HepG2 (cell line): ENCODE results near the gene CD72. TPM values are rescaled to one million over a fixed set of nuclear protein-coding genes. Genes with fewer than 3 reads are reported as not detected.
A peak's percentile ranks its signal among the peaks of the same experiment; 100 is the strongest.

Experiments used
- BATF2 ChIP-seq: sonication (generic); formaldehyde crosslinking; IDR thresholded peaks from 2 replicates; pipeline ENCODE4 v1.8.0; 2022; ENCODE audit warnings: mild to moderate bottlenecking, missing genetic modification reagents, moderate library complexity
- DZIP1 ChIP-seq: sonication (generic); formaldehyde crosslinking; IDR thresholded peaks from 2 replicates; pipeline ENCODE4 v1.5.0; 2020; ENCODE audit warnings: mild to moderate bottlenecking, missing genetic modification reagents
- FIP1L1 ChIP-seq: fragments of 200-400 bp; formaldehyde crosslinking; IDR thresholded peaks from 2 replicates; pipeline ENCODE4 v1.6.1; 2018; ENCODE audit warnings: low read depth, mild to moderate bottlenecking, low read length, moderate library complexity, borderline replicate concordance; ENCODE audit not compliant: insufficient read depth
- FOXA3 ChIP-seq: IDR thresholded peaks from 2 replicates; pipeline ENCODE4 v1.6.1; 2016; ENCODE audit warnings: missing genetic modification reagents, missing compliant biosample characterization
- HOXA5 ChIP-seq: sonication (generic); formaldehyde crosslinking; IDR thresholded peaks from 2 replicates; pipeline ENCODE4 v1.4.0; 2020; ENCODE audit warnings: missing genetic modification reagents
- PPARG ChIP-seq: conservative IDR thresholded peaks from 2 replicates; pipeline ENCODE4 v1.6.1; 2016; ENCODE audit warnings: missing biosample characterization, missing genetic modification reagents
- PRDM10 ChIP-seq: sonication (generic); formaldehyde crosslinking; IDR thresholded peaks from 2 replicates; pipeline ENCODE4 v1.4.0; 2020; ENCODE audit warnings: low read depth, missing genetic modification reagents
- RFX5 ChIP-seq: IDR thresholded peaks from 2 replicates; pipeline ENCODE4 v1.6.1; 2011; ENCODE audit warnings: low read depth, low read length, improper control_type of control experiment
- ZBTB42 ChIP-seq: sonication (generic); formaldehyde crosslinking; IDR thresholded peaks from 2 replicates; pipeline ENCODE4 v1.5.0; 2020; ENCODE audit warnings: mild to moderate bottlenecking, missing genetic modification reagents
- ZNF280D ChIP-seq: sonication (generic); formaldehyde crosslinking; IDR thresholded peaks from 2 replicates; pipeline ENCODE4 v1.5.1; 2020; ENCODE audit warnings: mild to moderate bottlenecking, missing genetic modification reagents
- ZNF292 ChIP-seq: sonication (generic); formaldehyde crosslinking; IDR thresholded peaks from 2 replicates; pipeline ENCODE4 v1.8.1; 2022; ENCODE audit warnings: mild to moderate bottlenecking, low read depth, missing genetic modification reagents, borderline replicate concordance
- ZNF441 ChIP-seq: sonication (generic); formaldehyde crosslinking; IDR thresholded peaks from 2 replicates; pipeline ENCODE4 v1.7.0; 2021; ENCODE audit warnings: missing genetic modification reagents, borderline replicate concordance
- ZNF740 ChIP-seq: sonication (generic); formaldehyde crosslinking; IDR thresholded peaks from 2 replicates; pipeline ENCODE4 v1.4.0; 2020; ENCODE audit warnings: missing genetic modification reagents
- polyA plus RNA-seq, 8 experiments: library from polyadenylated mRNA; depleted of rRNA in 3 of 8; stranded (reverse) in 7 of 8; unstranded in 1 of 8; fragments of >200 nt; fragmentation: Illumina TruSeq in 4 of 8; extraction: Trizol in 4 of 8; gene quantifications; 2 replicates each; pipeline versions ENCODE4 v1.2.1 to v1.2.3, GENCODE V29; 2011 to 2016; ENCODE audit warnings: low read depth in 4 of 8, missing spikeins in 1 of 8, mixed read lengths in 1 of 8; ENCODE audit not compliant: insufficient read depth in 1 of 8
- total RNA-seq, 5 experiments: library from RNA; depleted of rRNA; stranded (reverse); fragments of >200 nt; fragmentation: Illumina TruSeq; extraction: Trizol; gene quantifications; 2 replicates each; pipeline ENCODE4 v1.2.3, GENCODE V29; 2016; ENCODE audit warnings: low read depth in 1 of 5
- TF ChIP-seq, protein P1 (sequence below): sonication (generic); formaldehyde crosslinking; IDR thresholded peaks from 2 replicates; pipeline ENCODE4 v1.5.1; 2020; ENCODE audit warnings: missing genetic modification reagents, mild to moderate bottlenecking, borderline replicate concordance

CD72 gene
- total and polyA plus RNA-seq, 2 of the 13 experiments (the other 11 are each of a cell fraction or from before 2014, with no cell fraction given): 0.18 to 1.1 TPM

DNA sequence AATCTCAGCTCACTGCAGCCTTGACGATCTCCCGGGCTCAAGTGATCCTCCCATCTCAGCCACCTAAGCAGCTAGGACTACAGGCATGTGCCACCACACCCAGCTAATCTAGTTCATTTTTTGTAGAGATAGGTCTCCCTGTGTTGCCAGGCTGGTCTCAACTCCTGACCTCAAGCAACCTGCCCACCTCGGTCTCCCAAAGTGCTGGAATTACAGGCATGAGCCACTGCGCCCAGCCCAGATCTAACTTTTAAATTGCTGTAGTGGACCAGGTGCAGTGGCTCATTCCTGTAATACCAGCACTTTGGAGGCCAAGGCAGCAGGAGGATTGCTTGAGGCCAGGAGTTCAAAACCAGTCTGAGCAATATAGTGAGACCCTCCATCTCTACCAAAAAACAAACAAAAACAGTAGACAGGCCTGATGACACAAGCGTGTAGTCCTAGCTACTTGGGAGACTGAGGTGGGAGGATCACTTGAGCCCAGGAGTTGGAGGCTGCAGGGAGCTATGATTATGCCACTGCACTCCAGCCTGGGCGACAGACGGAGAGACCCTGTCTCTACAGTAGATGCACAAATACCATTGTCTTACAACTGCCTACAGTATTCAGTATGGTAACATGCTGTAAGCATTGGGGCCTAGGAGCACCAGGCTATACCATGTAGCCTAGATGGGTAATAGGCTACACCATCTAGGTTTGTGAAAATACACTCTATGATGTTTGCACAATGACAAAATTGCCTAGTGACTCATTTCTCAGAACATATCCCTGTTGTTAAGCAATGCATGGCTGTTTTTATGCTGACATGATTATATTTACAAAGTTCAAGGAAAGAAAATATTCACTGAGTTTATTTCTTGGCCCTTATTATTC, 34.0 kb upstream of the CD72 start (continued):
- peak; percentile 22; the same call in 1 of the 2 replicates for TF ChIP-seq ZNF280D (CRISPR knock-in tag)
- peak; percentile 75 for TF ChIP-seq FOXA3 (CRISPR knock-in tag)
- no peak for TF ChIP-seq ZBTB42
- no peak for TF ChIP-seq BATF2 (CRISPR knock-in tag)
- 0 out of 2 replicates have a peak, but pooled peaks have one; percentile 40 for TF ChIP-seq RFX5
- TF ChIP-seq DZIP1: no peak
- no peak for TF ChIP-seq ZNF441 (CRISPR knock-in tag)
- TF ChIP-seq PPARG (CRISPR knock-in tag): 0 out of 2 replicates have a peak, but pooled peaks have one; percentile 51
- TF ChIP-seq, protein P1, sequence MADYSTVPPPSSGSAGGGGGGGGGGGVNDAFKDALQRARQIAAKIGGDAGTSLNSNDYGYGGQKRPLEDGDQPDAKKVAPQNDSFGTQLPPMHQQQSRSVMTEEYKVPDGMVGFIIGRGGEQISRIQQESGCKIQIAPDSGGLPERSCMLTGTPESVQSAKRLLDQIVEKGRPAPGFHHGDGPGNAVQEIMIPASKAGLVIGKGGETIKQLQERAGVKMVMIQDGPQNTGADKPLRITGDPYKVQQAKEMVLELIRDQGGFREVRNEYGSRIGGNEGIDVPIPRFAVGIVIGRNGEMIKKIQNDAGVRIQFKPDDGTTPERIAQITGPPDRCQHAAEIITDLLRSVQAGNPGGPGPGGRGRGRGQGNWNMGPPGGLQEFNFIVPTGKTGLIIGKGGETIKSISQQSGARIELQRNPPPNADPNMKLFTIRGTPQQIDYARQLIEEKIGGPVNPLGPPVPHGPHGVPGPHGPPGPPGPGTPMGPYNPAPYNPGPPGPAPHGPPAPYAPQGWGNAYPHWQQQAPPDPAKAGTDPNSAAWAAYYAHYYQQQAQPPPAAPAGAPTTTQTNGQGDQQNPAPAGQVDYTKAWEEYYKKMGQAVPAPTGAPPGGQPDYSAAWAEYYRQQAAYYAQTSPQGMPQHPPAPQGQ (CRISPR knock-in tag): no peak
- no peak for TF ChIP-seq ZNF740
- no peak for TF ChIP-seq HOXA5 (CRISPR knock-in tag)
- no peak for TF ChIP-seq FIP1L1
- TF ChIP-seq ZNF292 (CRISPR knock-in tag): no peak
- peak; percentile 97 for TF ChIP-seq PRDM10 (CRISPR knock-in tag)
